SKM-1 treated with dmso at 0.1 percent for 144 hours (cell line): ENCODE results near the gene DLG5.

ENCODE experiments used
- DNase-seq: peaks from one replicate; lab custom pipeline; 2025; ENCODE audit not compliant: unreplicated experiment; lab: John Stamatoyannopoulos, UW

Gene DLG5

GRCh38 chr10:77892021-77892739 lies 34.4 kb downstream of the DLG5 start:
- DNase-seq: no peak

GRCh38 chr10:77890097-77890496 lies 36.5 kb downstream of the DLG5 start:
- DNase-seq: no peak

DNA sequence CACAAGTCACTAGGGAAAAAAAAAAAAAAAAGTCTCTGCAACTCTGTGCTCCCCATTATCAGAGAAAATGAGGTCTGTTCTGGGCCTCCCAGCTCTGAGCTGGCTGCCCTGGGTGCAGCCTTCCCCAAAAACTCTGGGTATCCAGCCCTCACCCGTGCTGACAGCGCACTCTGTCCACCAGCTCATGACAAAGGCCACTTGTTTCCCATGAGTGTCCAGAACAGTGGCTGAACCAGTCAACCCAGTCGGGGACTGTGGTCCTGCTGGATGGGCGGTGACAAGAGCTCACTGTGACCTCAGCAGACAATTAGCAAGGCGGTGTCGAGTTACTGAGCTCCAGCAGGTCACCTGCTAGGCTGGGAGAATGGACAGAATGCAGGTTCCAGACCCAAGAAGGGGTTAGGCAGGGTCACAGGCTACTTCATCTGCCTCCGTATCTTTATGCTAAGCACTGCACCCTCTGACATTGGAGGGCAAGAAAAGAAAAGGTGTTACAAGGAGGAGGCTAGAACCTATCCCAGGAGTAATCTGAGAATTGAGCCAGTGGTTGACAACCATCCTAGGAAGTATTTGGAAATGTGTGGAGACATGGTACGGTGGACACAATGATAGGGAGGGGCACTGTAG lies 37.2 kb downstream of the DLG5 start:
- DNase-seq: no peak

GRCh38 chr10:77888356-77888703 lies 38.2 kb downstream of the DLG5 start:
- DNase-seq: no peak

DNA sequence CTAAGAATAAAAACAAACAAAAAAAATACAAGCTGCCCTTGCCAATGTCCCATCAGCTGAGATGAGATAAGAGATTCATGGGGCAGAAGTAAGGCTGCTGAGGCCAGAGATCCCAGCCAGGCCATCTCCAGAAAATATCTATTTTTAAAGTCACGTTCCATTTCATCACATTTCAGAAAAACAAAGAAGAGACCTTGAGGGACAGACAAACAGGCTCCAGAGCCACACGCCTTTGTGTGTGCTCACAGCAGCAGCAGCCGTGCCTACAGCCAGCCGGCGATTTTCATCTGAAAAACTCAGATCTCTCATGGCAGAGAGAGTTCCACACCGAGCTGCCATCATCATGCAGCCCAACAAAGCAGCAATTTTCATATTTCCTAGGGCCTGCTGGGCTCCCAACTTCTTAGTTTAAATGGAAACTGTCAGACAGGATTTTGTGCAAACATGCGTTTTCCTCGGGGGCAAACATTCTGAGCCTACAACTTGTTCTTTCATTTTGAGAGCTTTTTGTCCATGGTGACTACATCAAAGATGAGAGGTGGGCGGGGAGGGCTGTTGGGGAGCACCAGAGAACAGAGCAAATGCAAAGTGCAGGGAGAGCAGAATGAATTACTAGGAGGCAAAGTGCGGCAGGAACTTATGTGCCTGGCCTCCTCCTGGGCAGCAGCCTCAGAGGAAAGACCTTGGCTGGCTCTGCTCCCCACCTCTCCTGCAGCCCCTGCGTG lies 38.8 kb downstream of the DLG5 start:
- DNase-seq: no peak

DNA sequence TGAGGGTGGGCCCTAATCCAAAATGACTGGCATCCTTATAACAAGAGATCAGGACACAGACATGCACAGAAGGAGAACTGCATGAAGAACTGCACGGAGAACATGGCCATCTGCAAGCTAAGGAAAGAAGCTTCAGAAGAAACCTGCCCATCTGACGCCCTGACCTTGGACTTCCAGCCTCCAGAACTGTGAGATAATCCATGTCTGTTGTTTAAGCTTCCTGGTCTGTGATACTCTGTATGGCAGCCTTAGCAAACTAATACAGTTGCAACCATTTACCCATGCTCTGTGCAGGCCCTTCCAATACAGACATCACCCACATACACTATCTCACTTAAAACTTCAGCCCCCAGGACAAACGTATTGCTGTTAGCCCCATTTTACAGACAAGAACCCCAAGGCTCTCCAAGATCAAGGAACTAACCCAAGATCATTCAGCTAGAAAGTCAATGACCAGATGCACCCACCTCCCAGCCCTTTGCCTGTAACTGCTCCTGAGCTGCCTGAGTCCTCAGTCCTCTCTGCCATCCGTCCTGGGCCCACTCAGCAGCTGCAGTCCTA lies 39.7 kb downstream of the DLG5 start:
- DNase-seq: no peak

DNA sequence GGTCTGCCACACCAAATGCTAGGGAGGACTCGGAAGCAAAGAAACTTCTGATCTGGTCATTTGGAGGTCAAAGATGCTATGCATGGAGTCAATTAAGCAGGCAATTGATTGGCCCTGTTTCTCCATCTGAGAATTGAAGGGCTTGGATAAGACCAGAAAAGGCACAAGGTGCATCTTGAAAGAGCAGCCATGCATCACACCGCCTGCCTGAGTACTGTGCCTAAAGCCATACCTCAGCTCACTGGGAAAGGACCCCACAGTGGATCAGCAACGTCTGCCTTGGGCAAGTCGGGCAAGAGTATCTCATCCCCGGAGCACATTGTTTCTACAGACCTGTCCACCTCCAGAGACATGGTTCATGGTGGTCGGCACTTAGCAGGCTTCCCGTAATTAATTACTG lies 42.4 kb downstream of the DLG5 start:
- DNase-seq: no peak

- no peak for DNase-seq
These were observed 44.9 kb downstream of the DLG5 start for GRCh38 chr10:77881636-77882035.

GRCh38 chr10:77881222-77881621 lies 45.3 kb downstream of the DLG5 start:
- DNase-seq: no peak

DNA sequence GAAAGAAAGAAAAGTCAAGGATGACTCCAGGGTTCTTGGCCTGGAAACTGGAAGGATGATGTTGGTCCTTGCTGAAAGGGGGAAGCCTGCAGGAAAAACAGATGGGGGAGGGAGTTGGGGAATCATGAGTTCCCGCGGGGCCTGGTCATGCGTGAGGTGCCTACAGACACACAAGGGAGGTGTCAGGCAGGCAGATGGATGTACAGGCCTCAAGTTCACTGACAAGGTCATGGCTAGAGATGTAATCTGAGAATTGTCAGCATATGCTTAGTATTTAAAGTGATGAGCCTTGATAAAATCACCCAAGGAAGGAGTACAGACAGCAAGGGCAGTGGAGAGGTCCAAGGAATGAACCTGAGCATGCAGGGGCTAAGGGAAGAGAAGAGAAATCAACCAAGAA lies 46.8 kb downstream of the DLG5 start:
- no peak for DNase-seq

DNA sequence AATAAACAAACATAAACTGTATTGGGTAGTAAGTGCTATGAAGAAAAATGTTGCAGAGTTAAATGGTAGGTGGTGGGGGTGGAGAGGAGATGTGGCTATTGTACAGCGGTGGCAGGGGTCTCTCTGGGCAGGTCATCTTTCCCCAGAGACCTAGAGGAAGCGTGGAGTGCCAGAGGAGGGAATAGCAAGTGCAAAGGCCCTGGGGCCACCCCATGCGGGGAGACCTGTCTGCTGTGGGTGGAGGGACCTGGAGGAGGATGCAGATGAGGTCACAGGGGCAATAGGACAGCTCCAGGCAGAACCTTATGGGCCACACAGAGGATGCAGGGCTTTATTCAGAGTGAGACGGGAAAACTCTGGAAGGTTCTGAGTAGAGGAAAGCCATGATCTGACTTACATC lies 47.5 kb downstream of the DLG5 start:
- no peak for DNase-seq

DNA sequence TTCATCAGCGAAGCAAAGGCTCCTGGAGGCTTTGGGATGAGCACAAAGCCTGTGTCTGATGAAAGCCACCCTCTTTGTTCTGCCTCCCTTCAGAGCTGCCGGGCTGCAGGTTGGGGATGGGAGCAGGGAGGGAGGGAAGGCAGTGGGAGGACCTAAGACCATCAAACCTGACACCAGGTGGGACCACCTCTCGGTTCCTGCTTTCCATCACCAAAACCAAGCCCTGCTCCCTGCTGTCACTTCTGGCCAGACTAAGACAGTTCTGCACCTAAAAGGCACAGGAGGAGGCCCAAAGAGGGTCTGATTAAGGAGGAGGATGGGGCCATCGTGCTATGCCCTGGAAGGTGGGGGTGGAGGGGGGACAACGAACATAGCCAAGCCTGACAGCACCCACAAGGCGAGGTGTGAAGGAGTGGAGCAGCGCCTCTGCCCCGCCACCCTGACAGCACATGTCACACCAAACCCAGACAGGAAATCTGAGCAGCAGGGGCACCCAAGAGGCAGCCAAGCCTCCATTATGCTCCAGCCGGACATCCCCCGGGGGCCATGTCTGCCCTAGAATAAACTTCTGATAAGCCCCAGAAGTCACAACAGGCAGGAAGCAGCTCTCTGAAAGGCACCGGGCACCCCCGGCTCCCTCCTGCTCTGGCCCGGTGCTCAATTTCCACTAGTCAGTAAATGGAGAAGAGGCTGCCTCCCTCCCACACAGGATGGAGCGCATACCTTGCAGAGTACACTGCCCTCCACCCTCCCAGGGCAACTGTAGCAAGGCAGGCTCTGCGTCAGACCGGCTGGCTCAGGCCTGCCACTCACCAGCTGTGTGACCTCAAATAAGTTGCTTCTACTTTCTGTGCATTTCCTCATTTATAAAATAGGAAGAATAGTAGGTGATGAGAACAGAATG lies 48.9 kb downstream of the DLG5 start:
- peak; percentile 77 for DNase-seq

DNA sequence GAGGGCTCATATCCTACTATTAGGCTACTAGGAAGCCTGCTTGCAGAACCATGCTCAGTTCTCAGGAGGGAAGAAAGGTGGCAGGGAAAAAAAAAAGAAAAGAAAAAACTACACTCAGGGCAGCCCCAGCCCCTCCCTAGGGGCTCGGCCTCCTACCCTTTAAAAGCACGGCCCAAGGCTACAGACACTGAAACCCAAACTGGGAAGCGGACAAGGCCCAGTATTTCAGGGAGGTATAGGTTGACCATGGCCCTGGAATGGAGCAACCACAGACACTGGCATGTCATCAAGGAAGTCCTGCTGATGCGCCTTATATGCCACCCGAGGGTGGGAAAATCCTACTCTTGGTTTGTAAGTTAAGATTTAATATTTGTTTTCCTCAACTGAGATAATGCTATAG lies 50.8 kb downstream of the DLG5 start:
- DNase-seq: no peak

DNA sequence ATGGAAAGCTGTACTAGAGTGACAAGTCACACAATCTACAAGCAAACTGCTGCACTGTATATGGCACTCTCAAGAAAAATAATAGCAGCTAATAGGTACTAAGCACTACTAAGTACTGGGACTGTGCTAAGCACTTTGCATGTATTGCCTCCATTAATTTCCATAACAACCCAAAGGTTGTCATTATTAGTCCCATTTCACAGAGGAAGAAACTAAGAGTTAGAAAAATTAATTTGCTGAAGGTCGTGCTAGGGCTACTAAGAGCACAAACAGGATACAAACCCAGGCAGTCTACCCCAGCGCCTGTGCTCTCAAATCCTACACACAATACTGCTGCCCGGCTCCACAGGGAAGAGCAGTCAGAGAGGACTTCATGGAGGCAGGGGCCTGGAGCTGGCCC lies 51.7 kb downstream of the DLG5 start:
- DNase-seq: no peak

- peak; percentile 75 for DNase-seq
These were observed 52.8 kb downstream of the DLG5 start for GRCh38 chr10:77873536-77874380.

GRCh38 chr10:77872947-77873535 lies 53.5 kb downstream of the DLG5 start:
- no peak for DNase-seq

DNA sequence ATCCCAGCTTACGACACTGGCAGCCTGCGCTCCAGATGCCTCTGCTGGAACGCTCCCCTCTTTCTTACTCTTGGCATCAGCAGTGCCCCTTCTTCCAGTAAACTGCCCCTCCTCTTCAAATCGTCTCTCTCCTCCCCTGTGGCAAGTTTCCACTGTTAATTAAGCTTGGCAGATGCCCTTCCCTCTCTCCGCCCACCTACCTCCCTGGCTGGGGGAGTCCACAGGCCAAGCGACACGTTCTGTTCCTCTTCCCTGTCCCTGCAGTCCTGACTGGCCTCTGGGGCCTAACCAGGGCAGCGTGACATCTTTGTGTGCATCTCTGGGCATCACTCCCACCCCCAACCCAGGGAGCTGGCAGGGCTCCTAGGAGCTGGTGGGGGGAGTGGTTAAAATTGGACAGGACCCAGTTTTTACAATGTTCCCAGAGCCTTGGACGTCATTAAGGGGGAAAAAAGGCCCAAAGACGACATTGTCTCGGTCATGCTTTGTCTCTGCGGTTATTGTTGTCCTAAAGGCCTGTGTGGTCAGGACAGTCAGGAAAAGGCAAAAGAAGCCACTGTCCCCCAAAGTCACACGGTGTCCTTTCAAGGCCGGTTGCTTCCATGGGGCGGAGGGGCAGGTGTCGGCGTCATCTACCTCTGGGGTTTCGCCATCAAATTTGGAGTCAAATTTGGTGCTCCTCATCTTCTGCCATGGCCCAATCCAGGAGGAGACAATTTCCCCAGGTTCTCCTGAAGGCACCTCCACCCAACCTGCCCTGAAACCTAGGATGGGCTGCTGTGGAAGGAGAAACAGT lies 54.2 kb downstream of the DLG5 start:
- DNase-seq: no peak

GRCh38 chr10:77869626-77870420 lies 56.7 kb downstream of the DLG5 start:
- DNase-seq: no peak
